ENCODE results near the gene STEAP1B. TPM values are rescaled to one million over a fixed set of nuclear protein-coding genes. Genes with fewer than 3 reads are reported as not detected.

Gene STEAP1B
- total RNA-seq, 2 experiments from 2014 or later, result not detected

DNA sequence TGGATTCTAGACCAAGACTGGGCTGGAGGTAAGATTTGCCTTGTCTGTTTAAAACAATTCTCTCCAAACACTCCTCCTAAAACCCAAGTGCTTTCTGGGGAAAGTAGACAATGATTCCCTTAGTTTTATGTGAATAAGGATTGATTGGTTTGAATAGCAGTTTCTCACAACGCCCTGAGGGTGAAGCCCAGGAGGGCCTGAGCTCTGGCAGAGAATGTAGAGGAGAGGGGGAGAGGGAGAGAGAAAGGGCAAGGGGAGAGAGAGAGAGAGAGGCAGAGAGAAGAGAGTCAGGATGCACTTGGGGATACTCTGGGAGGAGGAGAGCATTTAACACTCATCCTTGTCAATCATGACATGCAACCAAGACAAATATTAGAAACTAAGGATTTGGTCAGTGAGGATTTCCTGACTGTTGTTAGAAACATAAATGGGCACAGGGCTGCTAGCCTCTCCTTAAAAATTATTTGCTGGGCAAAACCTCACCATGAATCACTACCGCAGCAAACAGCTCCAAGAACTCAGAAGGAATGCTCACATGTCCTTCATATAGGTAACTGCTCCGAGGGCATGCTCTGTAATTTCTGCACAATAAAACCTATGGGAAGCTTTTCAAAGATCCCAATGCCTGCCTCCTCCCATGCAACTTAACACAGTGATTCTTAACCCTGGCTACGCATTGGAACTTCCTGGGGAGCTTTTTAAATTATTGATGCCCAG is 87.9 kb downstream of the STEAP1B start:
- H3K4me1 Mint-ChIP-seq (ENCODE audit: low read depth), result no peaks in the 10 kb centered on the region
- CTCF ChIA-PET, result no interaction called here
- no peaks in the 10 kb centered on the region for H3K27me3 ChIP-seq (ENCODE audit: control insufficient read depth in 1 of 2, insufficient read depth in 2 of 2, low read length in 2 of 2)
- ATAC-seq (ENCODE audit: poor library complexity) (no peak), DNase-seq (no peak)
- no peaks in the 10 kb centered on the region for H3K9me3 ChIP-seq (ENCODE audit: control insufficient read depth in 1 of 2, insufficient read depth in 1 of 2, low read length in 2 of 2)
- POLR2A ChIA-PET, result no interaction called here
- intact Hi-C loops (cut with DNase I, micrococcal nuclease), result no loop called here
- H3K27ac Mint-ChIP-seq, result no peak overlapping the region
- no peaks in the 10 kb centered on the region for H3K36me3 ChIP-seq (ENCODE audit: insufficient read depth, low read length)
- TF ChIP-seq, protein P1, sequence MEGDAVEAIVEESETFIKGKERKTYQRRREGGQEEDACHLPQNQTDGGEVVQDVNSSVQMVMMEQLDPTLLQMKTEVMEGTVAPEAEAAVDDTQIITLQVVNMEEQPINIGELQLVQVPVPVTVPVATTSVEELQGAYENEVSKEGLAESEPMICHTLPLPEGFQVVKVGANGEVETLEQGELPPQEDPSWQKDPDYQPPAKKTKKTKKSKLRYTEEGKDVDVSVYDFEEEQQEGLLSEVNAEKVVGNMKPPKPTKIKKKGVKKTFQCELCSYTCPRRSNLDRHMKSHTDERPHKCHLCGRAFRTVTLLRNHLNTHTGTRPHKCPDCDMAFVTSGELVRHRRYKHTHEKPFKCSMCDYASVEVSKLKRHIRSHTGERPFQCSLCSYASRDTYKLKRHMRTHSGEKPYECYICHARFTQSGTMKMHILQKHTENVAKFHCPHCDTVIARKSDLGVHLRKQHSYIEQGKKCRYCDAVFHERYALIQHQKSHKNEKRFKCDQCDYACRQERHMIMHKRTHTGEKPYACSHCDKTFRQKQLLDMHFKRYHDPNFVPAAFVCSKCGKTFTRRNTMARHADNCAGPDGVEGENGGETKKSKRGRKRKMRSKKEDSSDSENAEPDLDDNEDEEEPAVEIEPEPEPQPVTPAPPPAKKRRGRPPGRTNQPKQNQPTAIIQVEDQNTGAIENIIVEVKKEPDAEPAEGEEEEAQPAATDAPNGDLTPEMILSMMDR (IDR thresholded peaks at IDR 0.05), result no peak
- no peaks in the 10 kb centered on the region for H3K9me3 Mint-ChIP-seq
- peaks cover 4% of the 10 kb centered on the region for H3K27me3 Mint-ChIP-seq
- no peaks in the 10 kb centered on the region for H3K36me3 Mint-ChIP-seq (ENCODE audit: low read depth)
- H3K4me3 Mint-ChIP-seq, result no peak overlapping the region
- H3K4me3 ChIP-seq (ENCODE audit: low read length), result no peak overlapping the region
- no peaks in the 10 kb centered on the region for H3K4me1 ChIP-seq (ENCODE audit: insufficient read depth, low read length)
- no peak overlapping the region for H3K27ac ChIP-seq (ENCODE audit: low read depth in 1 of 2, low read length in 2 of 2)

- TF ChIP-seq, protein P1 (IDR thresholded peaks at IDR 0.05), result no peak
- Histone ChIP-seq H3K4me3 (ENCODE audit: low read length) (no peak overlapping the region), H3K9me3 (ENCODE audit: control insufficient read depth in 1 of 2, insufficient read depth in 1 of 2, low read length in 2 of 2) (no peaks in the 10 kb centered on the region), H3K27me3 (ENCODE audit: control insufficient read depth in 1 of 2, insufficient read depth in 2 of 2, low read length in 2 of 2) (no peaks in the 10 kb centered on the region), H3K36me3 (ENCODE audit: insufficient read depth, low read length) (no peaks in the 10 kb centered on the region), H3K4me1 (ENCODE audit: insufficient read depth, low read length) (peaks cover 11% of the 10 kb centered on the region), H3K27ac (ENCODE audit: low read depth in 1 of 2, low read length in 2 of 2) (no peak overlapping the region)
- CTCF ChIA-PET, result no interaction called here
- DNase-seq (no peak), ATAC-seq (ENCODE audit: poor library complexity) (no peak)
- Mint-ChIP-seq H3K9me3 (no peaks in the 10 kb centered on the region), H3K27me3 (no peaks in the 10 kb centered on the region), H3K27ac (no peak overlapping the region), H3K36me3 (ENCODE audit: low read depth) (no peaks in the 10 kb centered on the region), H3K4me3 (no peak overlapping the region), H3K4me1 (ENCODE audit: low read depth) (peaks cover 13% of the 10 kb centered on the region)
- POLR2A ChIA-PET, result no interaction called here
- intact Hi-C loops (cut with DNase I, micrococcal nuclease), result no loop called here
These were observed 93.3 kb downstream of the STEAP1B start for GRCh38 chr7:22406715-22407114.

- Histone ChIP-seq H3K36me3 (ENCODE audit: insufficient read depth, low read length) (no peaks in the 10 kb centered on the region), H3K4me1 (ENCODE audit: insufficient read depth, low read length) (peaks cover 11% of the 10 kb centered on the region), H3K9me3 (ENCODE audit: control insufficient read depth in 1 of 2, insufficient read depth in 1 of 2, low read length in 2 of 2) (no peaks in the 10 kb centered on the region), H3K4me3 (ENCODE audit: low read length) (no peak overlapping the region), H3K27ac (ENCODE audit: low read depth in 1 of 2, low read length in 2 of 2) (no peak overlapping the region), H3K27me3 (ENCODE audit: control insufficient read depth in 1 of 2, insufficient read depth in 2 of 2, low read length in 2 of 2) (no peaks in the 10 kb centered on the region)
- intact Hi-C loops (cut with DNase I, micrococcal nuclease), result no loop called here
- peaks cover 13% of the 10 kb centered on the region for H3K4me1 Mint-ChIP-seq (ENCODE audit: low read depth)
- no peak overlapping the region for H3K4me3 Mint-ChIP-seq
- ATAC-seq (ENCODE audit: poor library complexity) (no peak), DNase-seq (no peak)
- H3K27me3 Mint-ChIP-seq, result no peaks in the 10 kb centered on the region
- H3K27ac Mint-ChIP-seq, result no peak overlapping the region
- no peaks in the 10 kb centered on the region for H3K9me3 Mint-ChIP-seq
- TF ChIP-seq, protein P1 (IDR thresholded peaks at IDR 0.05), result no peak
- ChIA-PET CTCF (no interaction called here), POLR2A (no interaction called here)
- no peaks in the 10 kb centered on the region for H3K36me3 Mint-ChIP-seq (ENCODE audit: low read depth)
These were observed 95.5 kb downstream of the STEAP1B start for GRCh38 chr7:22404421-22405023.

Measured in CD4-positive, alpha-beta T cell (primary cell).